Thymus (tissue), 11 donors: ENCODE data around the gene EPHA8. TPM values are rescaled to one million over a fixed set of nuclear protein-coding genes. Genes with fewer than 3 reads are reported as not detected.

Experiments
- DNase-seq, 9 donors: peaks; one replicate each; pipeline ENCODE4 v3.0.0-alpha.2; 2013; ENCODE audit warnings: low spot score in 9 of 9, low read depth in 6 of 9, missing footprints in 1 of 9
- H3K27ac ChIP-seq, 2 donors: one replicate each; pipeline ENCODE4 v1.5.1; 2013; ENCODE audit warnings: control low read depth in 1 of 2, low read depth in 1 of 2, low read length in 1 of 2, mild to moderate bottlenecking in 1 of 2, moderate library complexity in 1 of 2
- H3K27me3 ChIP-seq, 2 donors: one replicate each; pipeline ENCODE4 v1.5.1; 2013; ENCODE audit warnings: low read length in 1 of 2; ENCODE audit not compliant: control insufficient read depth in 2 of 2, insufficient read depth in 1 of 2
- H3K36me3 ChIP-seq, 2 donors: one replicate each; pipeline ENCODE4 v1.5.1; 2013; ENCODE audit warnings: low read length in 1 of 2, mild to moderate bottlenecking in 1 of 2, moderate library complexity in 1 of 2; ENCODE audit not compliant: control insufficient read depth in 2 of 2, insufficient read depth in 2 of 2
- H3K4me1 ChIP-seq, 2 donors: one replicate each; pipeline ENCODE4 v1.5.1; 2013; ENCODE audit warnings: low read length in 2 of 2; ENCODE audit not compliant: control insufficient read depth in 2 of 2, insufficient read depth in 2 of 2
- H3K4me3 ChIP-seq, 2 donors: one replicate each; pipeline ENCODE4 v1.5.1; 2013; ENCODE audit warnings: low read length in 2 of 2, control low read depth in 1 of 2, mild to moderate bottlenecking in 1 of 2
- H3K9me3 ChIP-seq, 2 donors: one replicate each; pipeline ENCODE4 v1.5.1; 2013; ENCODE audit warnings: low read length in 1 of 2, mild to moderate bottlenecking in 1 of 2; ENCODE audit not compliant: control insufficient read depth in 2 of 2, insufficient read depth in 1 of 2
- WGBS: extraction: QIAGEN DNeasy Blood & Tissue Kit; methylation state at CpG from one replicate; pipeline ENCODE4 v1.1.7; 2013; 5-methylcytosine and 5-hydroxymethylcytosine counted together
- polyA plus RNA-seq: library from polyadenylated mRNA; stranded (reverse); fragments of 200-250 nt; gene quantifications from one replicate; pipeline ENCODE4 v1.2.3, GENCODE V29; 2013
- total RNA-seq: library from RNA; stranded (reverse); fragments of 120-200 nt; gene quantifications from one replicate; pipeline ENCODE4 v1.2.4, GENCODE V29; 2013
- donor health status: healthy.

The EPHA8 gene
- total and polyA plus RNA-seq, 2 donors, result 0.05 TPM; not detected in 1

DNA sequence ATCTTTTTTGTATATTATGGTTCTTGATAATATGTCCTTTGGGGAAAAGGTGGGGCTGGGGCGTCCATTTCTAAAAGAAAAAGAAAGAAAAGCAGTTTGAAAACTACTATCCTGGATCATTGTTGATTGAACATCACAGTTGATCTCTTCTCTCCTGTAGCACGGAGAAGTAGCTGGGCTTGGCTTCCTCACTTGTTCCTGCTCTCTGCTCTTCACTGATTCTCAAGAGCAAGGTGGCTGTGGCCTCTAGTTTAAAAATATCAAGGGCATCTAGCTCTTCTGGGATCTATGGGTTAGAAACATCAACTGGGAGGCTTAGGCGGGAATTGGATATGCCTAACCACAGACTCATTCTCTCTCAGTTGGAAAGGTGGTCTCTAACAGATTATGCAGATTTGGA is 38.1 kb upstream of the EPHA8 start:
- H3K9me3 ChIP-seq, result no peaks in the 10 kb centered on the region
- no peaks in the 10 kb centered on the region for H3K27me3 ChIP-seq
- H3K36me3 ChIP-seq, result peaks cover 57 to 64% of the 10 kb centered on the region in 2 donors
- WGBS, result 98% methylated on average over 3 of the region's 3 CpGs
- no peak overlapping the region for H3K27ac ChIP-seq
- no peaks in the 10 kb centered on the region for H3K4me1 ChIP-seq
- no peak for DNase-seq
- no peak overlapping the region for H3K4me3 ChIP-seq

GRCh38 chr1:22525646-22526045 is 37.6 kb upstream of the EPHA8 start:
- Histone ChIP-seq H3K27ac (no peak overlapping the region), H3K36me3 (peaks cover 52 to 59% of the 10 kb centered on the region in 2 donors), H3K4me3 (no peak overlapping the region), H3K4me1 (no peaks in the 10 kb centered on the region), H3K9me3 (no peaks in the 10 kb centered on the region), H3K27me3 (no peaks in the 10 kb centered on the region)
- WGBS, result 97% methylated on average over 11 of the region's 11 CpGs
- DNase-seq, result no peak

DNA sequence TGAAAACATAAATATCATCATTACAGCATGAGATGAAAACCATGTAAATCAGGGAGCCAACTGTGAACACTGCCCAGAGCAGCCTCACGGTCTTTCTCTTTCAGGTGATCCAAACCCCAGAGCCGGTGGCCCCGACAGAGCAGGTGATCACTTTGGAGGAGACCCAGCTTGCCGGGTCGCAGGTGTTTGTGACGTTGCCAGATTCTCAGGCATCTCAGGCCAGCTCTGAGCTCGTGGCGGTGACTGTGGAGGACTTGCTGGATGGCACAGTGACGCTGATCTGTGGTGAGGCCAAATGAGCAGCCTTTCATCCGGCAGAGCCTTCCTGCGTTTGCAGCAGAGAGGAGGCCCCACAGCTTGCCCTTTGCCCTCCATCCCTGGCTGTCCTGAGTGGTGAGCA is 37.2 kb upstream of the EPHA8 start:
- 93% methylated on average over 11 of the region's 11 CpGs for WGBS
- no peak overlapping the region for H3K27ac ChIP-seq
- H3K4me3 ChIP-seq, result no peak overlapping the region
- no peaks in the 10 kb centered on the region for H3K27me3 ChIP-seq
- no peaks in the 10 kb centered on the region for H3K9me3 ChIP-seq
- no peak for DNase-seq
- peaks cover 48 to 55% of the 10 kb centered on the region in 2 donors for H3K36me3 ChIP-seq
- no peaks in the 10 kb centered on the region for H3K4me1 ChIP-seq

DNA sequence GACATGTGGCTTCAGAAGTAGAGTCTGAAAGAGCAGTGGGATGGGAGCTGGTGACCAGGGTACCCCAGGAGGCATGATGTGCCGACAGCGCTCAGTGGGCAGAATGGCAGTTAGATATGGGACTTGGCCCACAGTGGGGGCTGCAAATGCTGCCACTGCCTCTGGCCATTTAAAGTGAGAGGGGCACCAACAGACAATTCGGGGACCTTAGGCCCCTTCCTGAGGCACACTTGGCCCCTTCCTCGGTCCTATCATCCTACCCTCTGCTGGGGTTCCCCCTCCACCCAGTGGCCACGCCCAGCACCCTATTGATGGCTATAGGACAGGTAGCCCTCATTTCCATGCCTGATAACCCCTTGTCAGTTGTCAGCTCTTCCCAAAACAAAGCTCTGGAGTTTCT is 36.6 kb upstream of the EPHA8 start:
- no peak overlapping the region for H3K4me3 ChIP-seq
- H3K9me3 ChIP-seq, result no peaks in the 10 kb centered on the region
- DNase-seq, result no peak
- WGBS, result 98% methylated on average over 5 of the region's 5 CpGs
- no peaks in the 10 kb centered on the region for H3K4me1 ChIP-seq
- no peak overlapping the region for H3K27ac ChIP-seq
- H3K36me3 ChIP-seq, result peaks cover 42 to 49% of the 10 kb centered on the region in 2 donors
- H3K27me3 ChIP-seq, result no peaks in the 10 kb centered on the region

DNA sequence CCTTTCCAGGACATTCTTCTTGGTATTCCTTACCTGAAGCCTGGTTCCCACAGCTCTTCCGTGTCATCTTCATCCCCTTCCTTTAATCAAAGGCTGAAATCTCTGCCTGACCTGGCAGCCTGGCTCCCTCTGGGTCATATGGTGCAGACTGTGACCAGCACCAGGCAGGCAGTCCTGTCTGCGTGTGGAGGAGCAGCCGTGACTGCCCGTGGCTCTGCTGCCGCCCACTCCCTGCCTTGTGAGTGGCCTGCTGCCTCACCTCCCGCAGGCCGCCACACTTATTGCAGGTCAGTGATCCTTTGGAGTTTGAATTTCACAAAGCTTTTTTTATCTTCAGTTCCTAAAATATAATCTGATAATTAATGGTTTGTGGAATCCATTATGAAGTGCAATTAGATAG is 36.2 kb upstream of the EPHA8 start:
- WGBS, result 97% methylated on average over 7 of the region's 7 CpGs
- Histone ChIP-seq H3K27me3 (no peaks in the 10 kb centered on the region), H3K9me3 (no peaks in the 10 kb centered on the region), H3K4me3 (no peak overlapping the region), H3K4me1 (no peaks in the 10 kb centered on the region), H3K36me3 (peaks cover 38 to 47% of the 10 kb centered on the region in 2 donors), H3K27ac (no peak overlapping the region)
- no peak for DNase-seq

DNA sequence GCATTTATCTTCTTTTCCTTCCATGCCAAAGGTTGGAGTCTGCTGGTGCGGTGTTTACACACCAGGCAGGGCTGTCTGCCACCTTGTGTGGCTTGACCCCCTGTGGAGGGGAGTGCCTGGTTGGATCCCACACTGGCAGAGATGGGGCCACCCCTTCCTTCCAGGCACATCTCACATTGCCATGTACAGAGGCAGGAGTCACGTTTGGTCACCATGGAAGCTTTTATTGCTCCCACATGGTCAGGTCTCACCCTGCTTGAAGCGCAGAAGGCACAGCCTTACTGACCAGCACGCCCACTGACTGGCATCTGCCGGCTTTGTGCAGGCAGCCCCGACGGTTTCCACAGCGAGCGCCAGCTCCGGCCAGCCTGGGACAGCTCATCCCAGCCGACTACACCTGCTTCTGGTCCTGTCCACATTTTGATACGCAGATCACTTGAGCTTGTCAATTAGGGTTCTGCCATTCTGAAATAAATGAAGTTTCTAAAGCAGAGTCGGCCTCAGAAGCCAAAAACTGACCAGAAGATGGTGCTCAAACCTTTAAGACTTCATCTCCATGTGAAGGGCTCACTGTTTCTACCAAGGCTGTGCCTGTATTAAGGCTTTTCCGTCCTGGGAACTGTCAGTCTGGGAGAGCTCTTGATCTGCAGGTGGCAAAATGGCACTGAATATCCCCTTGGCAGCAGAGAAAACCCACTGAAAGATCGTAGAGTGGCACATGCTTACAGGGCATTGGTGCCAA is 35.6 kb upstream of the EPHA8 start:
- Histone ChIP-seq H3K9me3 (no peaks in the 10 kb centered on the region), H3K27ac (no peak overlapping the region), H3K4me1 (no peaks in the 10 kb centered on the region), H3K27me3 (no peaks in the 10 kb centered on the region), H3K4me3 (no peak overlapping the region), H3K36me3 (peaks cover 34 to 44% of the 10 kb centered on the region in 2 donors)
- 97% methylated on average over 15 of the region's 15 CpGs for WGBS
- no peak for DNase-seq

DNA sequence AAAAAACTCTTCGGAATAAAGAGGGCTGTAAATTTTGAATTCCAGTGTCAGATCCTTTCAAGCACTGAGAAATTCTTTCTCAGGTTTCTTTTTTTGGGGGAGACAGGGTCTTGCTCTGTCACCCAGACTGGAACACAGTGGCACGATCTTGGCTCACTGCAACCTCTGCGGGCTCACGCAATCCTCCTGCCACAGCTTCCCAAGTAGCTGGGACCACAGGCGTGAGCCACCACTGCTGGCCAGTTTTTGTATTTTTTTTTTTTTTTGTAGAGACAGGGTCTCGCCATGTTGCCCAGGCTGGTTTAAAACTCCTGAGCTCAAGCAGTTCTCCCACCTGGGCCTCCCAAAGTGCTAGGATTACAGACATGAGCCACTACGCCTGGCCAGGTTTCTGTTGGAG is 34.8 kb upstream of the EPHA8 start:
- Histone ChIP-seq H3K4me1 (no peaks in the 10 kb centered on the region), H3K27ac (no peak overlapping the region), H3K9me3 (no peaks in the 10 kb centered on the region), H3K4me3 (no peak overlapping the region), H3K36me3 (peaks cover 32 to 44% of the 10 kb centered on the region in 2 donors), H3K27me3 (no peaks in the 10 kb centered on the region)
- 97% methylated on average over 7 of the region's 7 CpGs for WGBS
- DNase-seq, result no peak

- DNase-seq, result peak in 1 of 9 donors; percentile 5
- no peaks in the 10 kb centered on the region for H3K9me3 ChIP-seq
- no peaks in the 10 kb centered on the region for H3K4me1 ChIP-seq
- no peak overlapping the region for H3K4me3 ChIP-seq
- no peak overlapping the region for H3K27ac ChIP-seq
- H3K36me3 ChIP-seq, result peaks cover 16 to 32% of the 10 kb centered on the region in 2 donors
- H3K27me3 ChIP-seq, result no peaks in the 10 kb centered on the region
- WGBS, result 97% methylated on average over 12 of the region's 12 CpGs
Measured at GRCh38 chr1:22529901-22530621, 33.2 kb upstream of the EPHA8 start.

- WGBS, result 95% methylated on average over 3 of the region's 3 CpGs
- Histone ChIP-seq H3K27me3 (no peaks in the 10 kb centered on the region), H3K9me3 (no peaks in the 10 kb centered on the region), H3K4me3 (no peak overlapping the region), H3K36me3 (peaks cover 15 to 27% of the 10 kb centered on the region in 2 donors), H3K4me1 (no peaks in the 10 kb centered on the region), H3K27ac (no peak overlapping the region)
- no peak for DNase-seq
Measured at GRCh38 chr1:22530715-22531114, 32.6 kb upstream of the EPHA8 start.
